Measurements from ENCODE around the gene NAGLU.

Gene NAGLU

DNA sequence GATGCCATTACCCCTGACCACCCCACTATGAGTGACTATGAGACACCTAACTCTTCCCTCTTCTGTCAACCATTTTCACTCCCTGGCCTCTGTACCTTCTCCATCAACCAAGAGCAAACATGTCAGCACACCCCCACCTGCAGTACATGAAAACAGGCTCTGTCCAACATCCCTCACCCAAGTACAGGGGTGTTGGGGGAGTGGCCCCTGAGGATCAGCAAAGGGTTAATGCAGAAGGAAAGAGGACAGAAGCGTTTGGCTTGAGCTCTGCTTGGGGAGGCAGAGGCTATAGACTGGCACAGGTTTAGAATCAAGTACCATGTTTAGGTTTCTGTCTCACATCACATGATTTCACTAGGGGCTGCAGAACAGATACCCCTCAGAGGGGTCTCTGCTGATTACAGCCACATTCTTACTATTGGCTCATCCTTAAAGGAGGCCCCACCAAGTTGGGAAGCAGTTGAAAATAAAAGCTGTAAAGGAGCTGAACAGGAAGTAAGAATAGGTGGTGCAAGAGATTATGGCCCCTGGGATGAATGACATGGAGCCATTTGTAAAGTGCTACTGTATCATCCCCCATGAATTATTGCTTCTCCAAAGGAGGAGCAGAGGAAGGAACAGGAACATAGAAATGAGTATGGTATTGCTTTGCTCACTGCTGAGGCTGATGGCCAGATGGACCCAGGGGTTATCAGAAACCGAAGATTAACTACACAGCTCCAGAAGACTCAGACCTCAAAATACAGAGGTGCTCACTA lies 43.9 kb downstream of the NAGLU start:
- DNase-seq (ENCODE audit: low read depth in 1 of 2, low spot score in 1 of 2): no peak
- TF ChIP-seq JUND (IDR thresholded peaks at IDR 0.05; ENCODE audit: low read depth): no peak
- in situ Hi-C loops (cut with HindIII; ENCODE audit: low pct_unique_long_range_greater_than_20kb, low sequenced_read_pairs): no loop called here

DNA sequence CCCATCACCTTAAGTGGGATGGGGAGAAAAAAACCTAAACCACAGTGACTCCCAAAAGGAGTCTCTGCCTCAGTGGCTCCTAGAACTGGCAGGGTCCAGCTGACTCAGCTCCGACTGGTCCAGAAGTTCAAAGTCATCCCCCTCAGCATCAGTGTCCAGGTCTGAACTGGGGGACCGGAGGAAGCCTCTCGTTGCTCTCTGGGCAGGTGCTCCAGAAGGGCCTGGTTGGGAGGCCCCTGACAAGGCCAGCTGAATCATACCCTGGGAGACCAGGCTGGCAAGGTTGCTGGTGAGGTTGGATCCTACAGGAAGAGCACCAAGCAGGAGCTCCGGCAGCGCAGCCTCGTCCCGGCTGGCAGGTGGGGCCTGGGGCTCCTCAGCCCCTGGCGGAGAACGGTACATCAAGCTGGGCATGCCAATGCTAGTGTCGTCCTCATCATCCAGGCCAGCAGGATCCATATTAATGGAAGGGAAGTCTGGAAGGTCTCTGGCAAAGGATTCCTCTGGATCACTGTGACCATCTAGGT lies 45.8 kb downstream of the NAGLU start:
- no peak for TF ChIP-seq JUND (IDR thresholded peaks at IDR 0.05; ENCODE audit: low read depth)
- in situ Hi-C loops (cut with HindIII; ENCODE audit: low pct_unique_long_range_greater_than_20kb, low sequenced_read_pairs): no loop called here
- no peak for DNase-seq (ENCODE audit: low read depth in 1 of 2, low spot score in 1 of 2)

DNA sequence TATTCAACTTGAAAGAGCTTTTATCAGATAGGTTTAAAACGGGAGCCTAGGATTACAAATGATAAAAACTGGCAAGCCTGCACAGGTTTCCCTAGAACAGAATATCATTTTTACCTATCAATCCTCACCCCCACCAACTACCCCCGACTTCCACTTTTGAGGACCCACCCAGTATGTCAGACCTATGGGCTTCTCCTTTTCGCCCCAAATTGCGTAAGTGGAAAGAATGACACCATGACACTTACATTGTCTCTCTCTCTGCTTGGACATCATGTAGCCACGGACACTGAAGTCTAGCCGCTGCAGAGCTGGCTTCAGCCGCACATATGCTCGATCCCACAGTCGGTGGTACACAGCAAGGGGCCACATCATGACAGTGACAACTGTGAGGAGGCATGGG lies 48.8 kb downstream of the NAGLU start:
- TF ChIP-seq JUND (IDR thresholded peaks at IDR 0.05; ENCODE audit: low read depth): no peak
- in situ Hi-C loops (cut with HindIII; ENCODE audit: low pct_unique_long_range_greater_than_20kb, low sequenced_read_pairs): no loop called here
- no peak for DNase-seq (ENCODE audit: low read depth in 1 of 2, low spot score in 1 of 2)

DNA sequence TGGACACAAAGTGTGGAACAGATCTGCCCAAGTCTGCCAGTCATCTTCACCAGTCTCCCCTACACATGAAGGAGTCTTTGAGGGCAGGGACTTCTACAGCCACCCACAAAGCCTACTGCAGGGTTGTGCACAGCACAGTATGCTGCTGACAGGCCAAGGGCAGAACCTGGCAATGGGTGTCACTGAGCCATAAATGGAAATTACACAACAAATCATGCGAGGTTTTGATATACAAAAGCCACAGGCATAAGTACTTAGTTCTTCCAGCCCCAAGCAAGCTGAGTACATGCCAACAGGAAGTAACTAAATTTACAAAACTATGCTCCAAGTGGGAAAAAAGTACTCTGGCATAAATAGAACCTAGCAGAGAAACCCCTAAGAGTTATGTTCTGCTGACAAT lies 49.3 kb downstream of the NAGLU start:
- DNase-seq (ENCODE audit: low read depth in 1 of 2, low spot score in 1 of 2): no peak
- in situ Hi-C loops (cut with HindIII; ENCODE audit: low pct_unique_long_range_greater_than_20kb, low sequenced_read_pairs): no loop called here
- no peak for TF ChIP-seq JUND (IDR thresholded peaks at IDR 0.05; ENCODE audit: low read depth)

DNA sequence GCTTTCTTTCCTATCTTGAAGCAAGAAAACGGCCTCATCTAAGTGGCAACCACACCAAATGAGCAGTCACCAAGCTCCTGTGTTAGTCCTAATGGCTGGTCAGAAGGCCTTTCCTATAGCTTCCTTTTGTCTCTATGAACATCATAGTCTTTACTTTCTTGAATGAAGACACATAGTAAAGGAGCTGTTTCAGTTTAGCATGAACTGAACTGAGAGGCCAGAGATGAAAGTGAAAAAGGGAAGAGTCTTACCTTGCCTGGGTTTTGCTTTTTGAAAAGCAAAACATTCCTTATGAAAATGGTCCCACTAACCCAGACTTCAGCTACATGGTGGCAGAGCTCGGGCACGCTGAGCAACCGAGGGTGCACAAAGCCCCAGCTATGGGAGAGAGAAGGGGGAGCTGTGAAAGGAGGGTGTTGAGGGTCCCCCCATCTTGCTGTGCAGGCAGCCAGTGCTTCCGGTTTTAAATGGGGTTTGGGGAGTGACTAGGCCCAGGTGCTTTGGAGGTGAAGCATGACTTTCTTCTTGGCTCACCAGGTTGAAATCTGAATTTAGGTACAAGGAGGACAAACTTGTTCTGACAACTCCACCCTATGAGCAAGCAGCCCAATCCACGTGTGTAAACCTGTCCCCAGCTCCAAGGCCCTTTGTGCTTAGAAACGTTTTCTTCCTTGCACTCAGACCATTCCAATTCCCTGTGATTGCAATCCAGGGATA lies 50.6 kb downstream of the NAGLU start:
- in situ Hi-C loops (cut with HindIII; ENCODE audit: low pct_unique_long_range_greater_than_20kb, low sequenced_read_pairs): no loop called here
- TF ChIP-seq JUND (IDR thresholded peaks at IDR 0.05; ENCODE audit: low read depth): no peak
- DNase-seq (ENCODE audit: low read depth in 1 of 2, low spot score in 1 of 2): peak in 1 of 2 experiments; percentile 54

DNA sequence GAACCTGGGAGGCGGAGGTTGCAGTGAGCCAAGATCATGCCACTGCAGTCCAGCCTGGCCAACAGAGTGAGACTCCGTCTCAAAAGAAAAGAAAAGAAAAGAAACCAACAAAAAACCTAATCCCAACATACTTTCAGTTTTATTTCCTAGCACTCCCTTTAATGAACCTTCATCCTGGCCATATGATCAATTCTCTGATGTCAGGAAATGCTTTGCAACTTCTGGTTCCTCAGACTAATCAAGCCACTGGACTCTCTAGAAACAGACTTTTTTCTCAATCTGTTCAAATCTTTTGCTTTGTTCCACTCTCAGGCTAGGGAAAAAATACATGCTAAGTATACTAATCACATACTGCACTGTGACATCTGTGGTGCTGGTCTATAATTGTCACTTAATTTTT lies 54.8 kb downstream of the NAGLU start:
- no peak for TF ChIP-seq JUND (IDR thresholded peaks at IDR 0.05; ENCODE audit: low read depth)
- in situ Hi-C loops (cut with HindIII; ENCODE audit: low pct_unique_long_range_greater_than_20kb, low sequenced_read_pairs): no loop called here
- DNase-seq (ENCODE audit: low read depth in 1 of 2, low spot score in 1 of 2): no peak

DNA sequence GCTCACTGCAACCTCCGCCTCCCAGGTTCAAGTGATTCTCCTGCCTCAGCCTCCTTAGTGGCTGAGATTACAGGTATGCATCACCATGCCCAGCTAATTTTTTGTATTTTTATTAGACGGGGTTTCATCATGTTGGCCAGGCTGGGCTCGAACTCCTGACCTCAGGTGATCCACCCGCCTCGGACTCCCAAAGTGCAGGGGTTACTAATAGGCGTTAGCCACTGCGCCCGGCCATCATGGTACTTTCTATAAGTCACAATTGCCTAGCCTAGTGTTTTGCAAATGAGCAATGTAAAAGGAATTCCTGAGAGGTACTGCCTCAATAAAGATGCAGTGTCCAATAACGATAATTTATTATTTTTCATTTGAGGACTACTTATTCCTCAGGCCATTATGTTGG lies 55.4 kb downstream of the NAGLU start:
- DNase-seq (ENCODE audit: low read depth in 1 of 2, low spot score in 1 of 2): no peak
- in situ Hi-C loops (cut with HindIII; ENCODE audit: low pct_unique_long_range_greater_than_20kb, low sequenced_read_pairs): no loop called here
- TF ChIP-seq JUND (IDR thresholded peaks at IDR 0.05; ENCODE audit: low read depth): no peak
